ENCODE measurements around the gene CCDC157.

The CCDC157 gene

GRCh38 chr22:30308518-30309230, 48.1 kb upstream of the CCDC157 start:
- H3K9ac ChIP-seq (ENCODE audit: low read depth, low read length, poor library complexity, severe bottlenecking) = peak overlapping the region; percentile 95
- H2AFZ ChIP-seq (ENCODE audit: low read length) = no peak overlapping the region
- no peaks in the 10 kb centered on the region for H4K20me1 ChIP-seq (ENCODE audit: insufficient read depth, low read length, poor library complexity, severe bottlenecking)
- H3K4me2 ChIP-seq (ENCODE audit: low read depth, low read length, poor library complexity, severe bottlenecking) = peak overlapping the region; percentile 92
- H3K4me1 ChIP-seq (ENCODE audit: insufficient read depth, low read length, poor library complexity, severe bottlenecking) = peaks cover 88% of the 10 kb centered on the region
- H3K4me3 ChIP-seq (ENCODE audit: low read length, poor library complexity, severe bottlenecking) = no peak overlapping the region
- H3K27me3 ChIP-seq (ENCODE audit: insufficient read depth, low read length, poor library complexity, severe bottlenecking) = no peaks in the 10 kb centered on the region
- peaks cover 7% of the 10 kb centered on the region; the same call in 1 of the 2 replicates for H3K36me3 ChIP-seq (ENCODE audit: insufficient read depth, low read length)
- no peaks in the 10 kb centered on the region for H3K9me2 ChIP-seq (replicated peaks; ENCODE audit: low read depth, low read length)
- peaks cover 80% of the 10 kb centered on the region for H3K79me2 ChIP-seq (ENCODE audit: insufficient read depth, low read length)
- H3K9me3 ChIP-seq (ENCODE audit: insufficient read depth, low read depth, low read length) = no peaks in the 10 kb centered on the region
- H3F3A ChIP-seq (ENCODE audit: low read depth) = peaks cover 24% of the 10 kb centered on the region
- TF ChIP-seq CTCF (conservative IDR thresholded peaks at IDR 0.05; ENCODE audit: low read length) (no peak), EZH2phosphoT487 (IDR thresholded peaks at IDR 0.05; ENCODE audit: borderline replicate concordance) (no peak)

- Histone ChIP-seq H3K36me3 (ENCODE audit: insufficient read depth, low read length) (no peaks in the 10 kb centered on the region; the same call in 1 of the 2 replicates), H3K4me3 (ENCODE audit: low read length, poor library complexity, severe bottlenecking) (peak overlapping the region; percentile 15), H3K9ac (ENCODE audit: low read depth, low read length, poor library complexity, severe bottlenecking) (peak overlapping the region; percentile 95), H3K9me2 (replicated peaks; ENCODE audit: low read depth, low read length) (no peaks in the 10 kb centered on the region), H3F3A (ENCODE audit: low read depth) (peaks cover 21% of the 10 kb centered on the region), H3K9me3 (ENCODE audit: insufficient read depth, low read depth, low read length) (no peaks in the 10 kb centered on the region), H3K4me1 (ENCODE audit: insufficient read depth, low read length, poor library complexity, severe bottlenecking) (peaks cover 86% of the 10 kb centered on the region), H2AFZ (ENCODE audit: low read length) (no peak overlapping the region), H3K79me2 (ENCODE audit: insufficient read depth, low read length) (peaks cover 80% of the 10 kb centered on the region), H3K27me3 (ENCODE audit: insufficient read depth, low read length, poor library complexity, severe bottlenecking) (no peaks in the 10 kb centered on the region), H3K4me2 (ENCODE audit: low read depth, low read length, poor library complexity, severe bottlenecking) (peak overlapping the region; percentile 92), H4K20me1 (ENCODE audit: insufficient read depth, low read length, poor library complexity, severe bottlenecking) (no peaks in the 10 kb centered on the region)
- TF ChIP-seq EZH2phosphoT487 (IDR thresholded peaks at IDR 0.05; ENCODE audit: borderline replicate concordance) (no peak), CTCF (conservative IDR thresholded peaks at IDR 0.05; ENCODE audit: low read length) (no peak)
These were observed 46.7 kb upstream of the CCDC157 start for GRCh38 chr22:30309951-30310741.

- Histone ChIP-seq H3K79me2 (ENCODE audit: insufficient read depth, low read length) (peaks cover 89% of the 10 kb centered on the region), H4K20me1 (ENCODE audit: insufficient read depth, low read length, poor library complexity, severe bottlenecking) (peaks cover 3% of the 10 kb centered on the region)
These were observed 45.7 kb upstream of the CCDC157 start for GRCh38 chr22:30310881-30311771.

More at GRCh38 chr22:30310881-30311771, 45.7 kb upstream of the CCDC157 start:
- H3K9me2 ChIP-seq (replicated peaks; ENCODE audit: low read depth, low read length) = no peaks in the 10 kb centered on the region
- TF ChIP-seq EZH2phosphoT487 (IDR thresholded peaks at IDR 0.05; ENCODE audit: borderline replicate concordance) (no peak), CTCF (conservative IDR thresholded peaks at IDR 0.05; ENCODE audit: low read length) (no peak)
- no peaks in the 10 kb centered on the region for H3K9me3 ChIP-seq (ENCODE audit: insufficient read depth, low read depth, low read length)
- no peaks in the 10 kb centered on the region for H3K27me3 ChIP-seq (ENCODE audit: insufficient read depth, low read length, poor library complexity, severe bottlenecking)
- H3K4me3 ChIP-seq (ENCODE audit: low read length, poor library complexity, severe bottlenecking) = peak overlapping the region; percentile 15
- peaks cover 88% of the 10 kb centered on the region for H3K4me1 ChIP-seq (ENCODE audit: insufficient read depth, low read length, poor library complexity, severe bottlenecking)
- no peak overlapping the region for H2AFZ ChIP-seq (ENCODE audit: low read length)
- H3K4me2 ChIP-seq (ENCODE audit: low read depth, low read length, poor library complexity, severe bottlenecking) = peak overlapping the region; percentile 92
- H3K36me3 ChIP-seq (ENCODE audit: insufficient read depth, low read length) = no peaks in the 10 kb centered on the region; the same call in 1 of the 2 replicates
- peak overlapping the region; percentile 95 for H3K9ac ChIP-seq (ENCODE audit: low read depth, low read length, poor library complexity, severe bottlenecking)
- H3F3A ChIP-seq (ENCODE audit: low read depth) = peaks cover 13% of the 10 kb centered on the region

Data from Loucy (cell line).